HG02840 (cell line): Measurements from ENCODE around the gene CCDC157.
A peak's percentile ranks its signal among the peaks of the same experiment; 100 is the strongest.

Experiments
- ATAC-seq: cut with Tn5 transposase; IDR thresholded peaks from one replicate; pipeline ENCODE4 v1.9.1; 2021; ENCODE audit warnings: mild to moderate bottlenecking, moderate library complexity, moderate number of reproducible peaks; ENCODE audit not compliant: unreplicated experiment, low FRiP score

CCDC157 gene

GRCh38 chr22:30405731-30406130 lies 48.9 kb downstream of the CCDC157 start:
- ATAC-seq: no peak

- no peak for ATAC-seq
These were observed 49.6 kb downstream of the CCDC157 start for GRCh38 chr22:30406400-30406799.

GRCh38 chr22:30408388-30409102 lies 51.7 kb downstream of the CCDC157 start:
- ATAC-seq: no peak

DNA sequence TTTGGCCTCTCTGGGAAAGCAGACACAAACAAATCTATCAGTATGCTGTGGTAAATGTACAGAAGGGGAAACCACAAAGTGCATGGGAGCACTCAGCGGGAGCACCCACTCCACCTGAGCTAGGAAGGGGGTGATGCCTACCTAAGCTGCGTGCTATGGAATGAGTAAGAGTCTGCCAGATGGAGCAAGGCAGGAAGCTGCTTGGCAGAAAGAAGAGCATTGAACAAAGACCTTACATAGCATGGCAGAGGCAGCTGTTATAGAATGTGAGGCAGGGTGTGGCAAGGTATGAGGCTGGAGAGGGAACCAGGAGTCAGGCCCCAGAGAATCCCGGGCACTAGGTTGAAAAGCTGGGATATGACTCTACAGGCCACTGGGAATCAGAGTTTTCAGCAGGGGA lies 55.0 kb downstream of the CCDC157 start:
- no peak for ATAC-seq

DNA sequence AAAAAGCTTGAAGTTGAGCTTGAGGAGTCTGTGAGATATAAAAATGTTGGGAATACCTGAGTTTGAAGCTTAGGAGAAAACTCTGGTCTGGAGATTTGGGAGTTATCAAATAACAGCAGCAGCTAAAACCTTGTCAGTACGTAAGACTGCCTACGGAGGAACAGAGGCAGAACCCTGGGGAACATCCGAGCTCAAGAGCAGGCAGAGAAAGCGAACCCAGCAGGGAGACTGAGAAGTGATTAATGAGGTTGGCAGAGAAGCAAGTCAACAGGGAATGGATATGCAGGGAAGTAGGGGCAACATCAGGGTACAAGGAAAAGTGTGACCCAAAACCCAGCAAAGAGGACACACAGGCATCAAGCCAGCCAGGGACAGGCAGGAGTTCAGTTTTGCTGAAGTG lies 56.2 kb downstream of the CCDC157 start:
- no peak for ATAC-seq

DNA sequence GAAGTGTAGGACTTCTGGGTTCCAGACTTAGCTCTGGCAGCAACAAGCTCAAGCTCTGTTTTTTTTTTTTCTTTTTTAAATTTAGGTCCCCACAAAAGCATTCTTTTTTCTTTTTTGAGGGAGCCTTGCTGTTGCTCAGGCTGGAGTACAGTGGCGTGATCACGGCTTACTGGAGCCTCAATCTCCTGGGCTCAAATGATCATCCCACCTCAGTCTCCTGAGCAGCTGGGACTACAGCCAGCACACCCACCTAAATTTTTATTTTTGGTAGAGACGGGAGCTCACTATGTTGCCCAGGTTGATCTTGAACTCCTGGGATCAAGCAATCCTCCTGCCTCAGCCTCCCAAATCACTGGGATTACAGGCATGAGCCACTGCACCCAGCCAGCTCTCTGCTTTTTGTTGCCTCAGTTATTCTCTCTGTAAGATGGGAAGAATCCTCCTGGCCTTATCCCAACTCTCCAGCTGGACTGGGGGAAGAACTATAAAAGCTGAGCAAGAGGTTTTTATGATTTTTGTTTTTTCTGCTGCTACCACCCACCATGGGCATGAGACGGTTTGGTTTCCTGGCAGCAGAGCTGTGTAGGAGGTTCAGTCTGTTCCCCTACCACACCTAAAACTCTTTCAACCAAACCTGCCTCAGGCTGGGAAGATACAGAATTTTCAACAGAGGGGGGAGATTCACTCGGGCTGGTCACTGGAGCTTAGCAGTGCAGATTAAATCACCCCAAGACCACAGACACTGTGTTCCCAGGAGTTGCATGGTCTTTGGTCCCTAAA lies 57.1 kb downstream of the CCDC157 start:
- no peak for ATAC-seq

GRCh38 chr22:30414525-30415047 lies 57.8 kb downstream of the CCDC157 start:
- no peak for ATAC-seq

DNA sequence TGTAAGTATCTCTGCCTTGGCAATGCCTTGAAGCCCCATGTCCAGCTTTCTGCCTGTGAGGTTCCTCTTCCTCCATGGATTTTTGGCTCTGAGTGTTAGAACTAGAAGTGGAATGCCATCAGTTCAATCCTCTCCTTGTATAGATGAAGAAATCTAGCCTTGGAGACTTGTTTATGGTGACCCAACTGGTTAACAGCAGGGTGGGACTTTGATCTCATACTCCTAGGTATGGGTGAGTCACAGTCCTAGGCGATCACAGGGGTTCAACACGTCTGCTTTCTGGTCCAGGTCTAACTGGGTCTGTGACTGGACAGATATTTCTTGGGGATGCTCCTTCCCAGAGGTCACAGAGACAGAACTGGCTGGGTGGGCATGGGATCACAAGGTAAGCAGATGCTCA lies 59.6 kb downstream of the CCDC157 start:
- ATAC-seq: no peak

DNA sequence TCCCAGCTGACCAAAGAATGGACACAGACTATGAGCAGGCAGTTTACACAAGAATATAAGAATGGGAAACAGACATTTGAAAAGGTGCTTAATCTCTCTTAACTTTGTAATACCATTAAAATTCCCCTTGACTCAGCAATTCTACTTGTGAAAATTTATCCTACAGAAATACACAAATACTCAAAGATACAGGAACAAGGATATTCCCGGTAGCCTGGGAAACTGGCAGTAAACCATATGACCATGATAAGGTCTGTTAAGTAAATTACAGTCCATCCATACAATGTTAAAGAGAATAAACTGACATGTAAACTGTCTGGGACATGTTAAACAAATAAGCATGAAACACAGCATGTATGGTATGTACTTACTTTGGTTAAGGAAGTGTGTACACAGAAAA lies 60.0 kb downstream of the CCDC157 start:
- ATAC-seq: no peak

GRCh38 chr22:30420347-30421125 lies 63.7 kb downstream of the CCDC157 start:
- no peak for ATAC-seq

DNA sequence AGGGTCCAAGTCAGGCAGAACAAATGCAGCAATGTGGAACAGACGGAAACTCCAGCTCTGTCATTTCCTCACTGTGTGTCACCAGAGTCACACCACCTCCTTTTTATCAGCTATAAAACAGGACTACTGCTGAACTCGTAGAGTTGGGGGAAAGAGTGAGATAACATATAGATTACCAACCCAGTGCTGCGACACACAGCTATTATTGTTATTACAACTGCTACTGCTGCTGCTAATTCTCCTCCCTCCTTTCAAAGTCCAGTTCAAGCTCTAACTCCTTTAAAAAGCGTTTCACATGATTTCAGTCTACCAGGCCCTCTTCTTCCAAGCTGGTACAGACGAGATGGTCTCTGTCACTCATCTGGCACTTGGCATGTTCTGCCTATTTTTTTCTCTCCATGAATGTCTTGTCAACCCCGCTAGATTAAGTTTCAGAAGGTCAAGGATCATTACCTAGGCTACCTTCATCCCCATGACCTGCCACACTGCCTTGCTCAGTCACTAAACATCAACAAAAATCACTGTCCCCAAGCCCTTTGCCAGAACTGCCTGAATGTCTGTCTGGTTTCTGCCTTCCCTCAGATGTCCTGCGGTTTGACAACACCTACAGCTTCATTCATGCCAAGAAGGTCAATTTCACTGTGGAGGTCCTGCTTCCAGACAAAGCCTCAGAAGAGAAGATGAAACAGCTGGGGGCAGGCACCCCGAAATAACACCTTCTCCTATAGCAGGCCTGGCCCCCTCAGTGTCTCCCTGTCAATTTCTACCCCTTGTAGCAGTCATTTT lies 65.1 kb downstream of the CCDC157 start:
- ATAC-seq: no peak

DNA sequence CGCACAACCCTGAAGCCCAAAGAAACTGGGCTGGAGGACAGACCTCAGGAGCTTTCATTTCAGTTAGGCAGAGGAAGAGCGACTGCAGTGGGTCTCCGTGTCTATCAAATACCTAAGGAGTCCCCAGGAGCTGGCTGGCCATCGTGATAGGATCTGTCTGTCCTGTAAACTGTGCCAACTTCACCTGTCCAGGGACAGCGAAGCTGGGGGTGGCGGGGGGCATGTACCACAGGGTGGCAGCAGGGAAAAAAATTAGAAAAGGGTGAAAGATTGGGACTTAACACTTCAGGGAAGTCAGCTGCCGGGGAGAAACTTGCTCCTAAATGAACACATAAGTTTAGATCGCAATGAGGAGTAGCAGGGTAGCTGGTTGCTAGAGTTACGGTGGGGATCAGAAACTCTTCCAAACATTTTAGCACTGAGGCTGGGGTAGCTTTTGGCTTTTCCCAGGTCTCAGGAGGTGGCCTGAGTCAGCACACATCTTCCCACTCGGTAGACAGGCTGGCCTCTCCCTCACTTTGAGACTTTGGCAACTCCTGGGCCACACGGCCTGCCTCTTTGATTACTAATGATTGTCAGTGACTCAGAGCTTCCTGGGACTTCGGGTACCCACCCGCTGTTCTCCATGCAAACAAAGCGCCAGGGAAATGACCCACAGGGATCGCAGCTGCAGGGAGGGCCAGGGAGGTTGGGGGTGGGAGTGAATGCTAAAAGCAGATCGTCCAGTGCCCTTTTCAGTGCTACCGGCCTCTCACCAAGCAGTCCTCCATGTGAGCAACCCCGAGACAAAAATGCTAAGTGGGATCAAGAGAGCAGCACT lies 65.9 kb downstream of the CCDC157 start:
- ATAC-seq: no peak

- peak; percentile 31 for ATAC-seq
These were observed 66.6 kb downstream of the CCDC157 start for GRCh38 chr22:30423301-30423958.

GRCh38 chr22:30423959-30424533 lies 67.2 kb downstream of the CCDC157 start:
- ATAC-seq: peak; percentile 82

- ATAC-seq: no peak
These were observed 67.9 kb downstream of the CCDC157 start for GRCh38 chr22:30424534-30425326.

GRCh38 chr22:30425327-30425615 lies 68.5 kb downstream of the CCDC157 start:
- ATAC-seq: no peak

GRCh38 chr22:30425616-30426387 lies 69.0 kb downstream of the CCDC157 start, which contains the start of gene MTFP1:
TSS of gene MTFP1 (plus strand) at chr22:30425768. CDS start at chr22:30425880, 112 bp downstream.
- ATAC-seq: no peak
